B cell (primary cell): ENCODE measurements around the gene CACHD1. TPM values are rescaled to one million over a fixed set of nuclear protein-coding genes. Genes with fewer than 3 reads are reported as not detected.

ENCODE experiments used
- ATAC-seq: fragments of 200-7000 bp; cut with Tn5 transposase; one replicate; pipeline ENCODE4 v1.10.0; 2021; ENCODE audit warnings: low read depth, mild to moderate bottlenecking, moderate number of reproducible peaks, moderate library complexity
- CTCF ChIA-PET: fragments of 350-600 bp; sonication (Branson Sonifier 250); formaldehyde crosslinking; loops from one replicate; lab custom pipeline; 2021; ENCODE audit warnings: antibody characterized with exemption, inconsistent platforms; lab: Charles Lee
- POLR2A ChIA-PET: fragments of 350-600 bp; sonication (Branson Sonifier 250); formaldehyde crosslinking; loops from one replicate; lab custom pipeline; 2021; ENCODE audit warnings: antibody characterized with exemption; lab: Charles Lee
- DNase-seq: peaks from one replicate; pipeline ENCODE4 v3.0.0; 2013
- H2AFZ ChIP-seq: 2 replicates; pipeline ENCODE4 v1.6.1; 2012; ENCODE audit warnings: mild to moderate bottlenecking, low read depth, low read length; ENCODE audit not compliant: insufficient read depth, poor library complexity, severe bottlenecking
- H3K27ac ChIP-seq, 2 donors: 1 replicate in 1 of 2; 2 replicates in 1 of 2; pipeline ENCODE4 v1.5.1; 2012 to 2013; ENCODE audit warnings: low read length in 2 of 2, mild to moderate bottlenecking in 2 of 2, moderate library complexity in 1 of 2
- H3K27me3 ChIP-seq, 4 experiments: fragments of 200-600 bp in 1 of 4; sonication (generic) in 1 of 4; replicated peaks in 1 of 4; 1 replicate in 2 of 4; 2 replicates in 2 of 4; pipeline versions ENCODE4 v1.6.1 to v1.7.0; 2013 to 2016; ENCODE audit warnings: low read length in 3 of 4, mild to moderate bottlenecking in 2 of 4, mixed read lengths in 1 of 4, moderate library complexity in 1 of 4; ENCODE audit not compliant: insufficient read depth in 4 of 4, control insufficient read depth in 3 of 4; ENCODE audit errors: control extremely low read depth in 1 of 4
- H3K36me3 ChIP-seq, 2 experiments: replicated peaks in 1 of 2; 1 replicate in 1 of 2; 2 replicates in 1 of 2; pipeline versions ENCODE4 v1.6.1 to v1.7.1; 2013; ENCODE audit warnings: low read length in 1 of 2; ENCODE audit not compliant: insufficient read depth in 2 of 2, control insufficient read depth in 1 of 2; ENCODE audit errors: control extremely low read depth in 1 of 2, extremely low read depth in 1 of 2
- H3K4me1 ChIP-seq, 2 donors: fragments of 200-600 bp in 1 of 2; sonication (generic) in 1 of 2; 1 replicate in 1 of 2; 2 replicates in 1 of 2; pipeline versions ENCODE4 v1.5.1 to v1.6.1; 2013 to 2017; ENCODE audit warnings: low read length in 2 of 2; ENCODE audit not compliant: control insufficient read depth in 2 of 2, insufficient read depth in 2 of 2
- H3K4me2 ChIP-seq: replicated peaks from 2 replicates; pipeline ENCODE3; 2012; ENCODE audit warnings: mild to moderate bottlenecking, low read depth, low read length; ENCODE audit not compliant: poor library complexity, severe bottlenecking
- H3K4me3 ChIP-seq, 5 experiments: fragments of 200-600 bp in 1 of 5; sonication (generic) in 1 of 5; 1 replicate in 3 of 5; 2 replicates in 2 of 5; pipeline versions ENCODE4 v1.5.1 to v1.7.0; 2011 to 2016; ENCODE audit warnings: low read length in 4 of 5, mild to moderate bottlenecking in 4 of 5, low read depth in 2 of 5, control low read depth in 1 of 5, moderate library complexity in 1 of 5; ENCODE audit not compliant: insufficient read depth in 1 of 5; ENCODE audit errors: control extremely low read depth in 1 of 5, extremely low read depth in 1 of 5
- H3K79me2 ChIP-seq: fragments of 200-600 bp; sonication (generic); one replicate; pipeline ENCODE4 v1.6.0; 2016; ENCODE audit warnings: low read length; ENCODE audit not compliant: control insufficient read depth, insufficient read depth
- H3K9ac ChIP-seq: fragments of 200-600 bp; sonication (generic); 2 replicates; pipeline ENCODE4 v1.6.1; 2017; ENCODE audit warnings: mild to moderate bottlenecking, low read length, moderate library complexity
- H3K9me3 ChIP-seq, 3 donors: one replicate each; pipeline versions ENCODE4 v1.6.1 to v1.7.1; 2013; ENCODE audit warnings: low read length in 2 of 3; ENCODE audit not compliant: control insufficient read depth in 2 of 3, insufficient read depth in 1 of 3; ENCODE audit errors: control extremely low read depth in 1 of 3
- H4K20me1 ChIP-seq: 2 replicates; pipeline ENCODE4 v1.6.0; 2012; ENCODE audit warnings: mild to moderate bottlenecking, low read length; ENCODE audit not compliant: insufficient read depth, control insufficient read depth, poor library complexity, severe bottlenecking
- H3K27ac Mint-ChIP-seq: one replicate; pipeline ENCODE4 v1.8.0; 2021; ENCODE audit warnings: mixed read lengths
- H3K27me3 Mint-ChIP-seq: one replicate; pipeline ENCODE4 v1.8.0; 2021; ENCODE audit warnings: mixed read lengths
- H3K4me1 Mint-ChIP-seq: one replicate; pipeline ENCODE4 v1.8.0; 2021; ENCODE audit warnings: mixed read lengths
- H3K4me3 Mint-ChIP-seq: one replicate; pipeline ENCODE4 v1.8.0; 2021; ENCODE audit warnings: mixed read lengths
- H3K9me3 Mint-ChIP-seq: one replicate; pipeline ENCODE4 v1.8.0; 2022; ENCODE audit warnings: mixed read lengths; ENCODE audit not compliant: insufficient read depth
- EZH2 ChIP-seq: IDR thresholded peaks from 2 replicates; pipeline ENCODE4 v1.6.1; 2012; ENCODE audit warnings: borderline replicate concordance, low read depth, mild to moderate bottlenecking, moderate library complexity, low read length; ENCODE audit not compliant: insufficient read depth, poor library complexity, severe bottlenecking
- WGBS: methylation state at CpG from one replicate; pipeline ENCODE4 v1.1.5; 2013; ENCODE audit warnings: missing lambda C conversion rate; ENCODE audit not compliant: insufficient coverage; 5-methylcytosine and 5-hydroxymethylcytosine counted together
- intact Hi-C: fragments of 100-400 bp; cut with micrococcal nuclease; formaldehyde crosslinking; loops from one replicate; pipeline ENCODE4 v1.10.0; 2022
- polyA plus RNA-seq: library from polyadenylated mRNA; depleted of rRNA; stranded (reverse); fragments of >200 nt; gene quantifications from 2 replicates; pipeline ENCODE4 v1.2.3, GENCODE V29; 2012
- total RNA-seq, 2 donors: library from RNA; stranded (reverse); fragments of 120-200 nt in 1 of 2; gene quantifications; 1 replicate in 1 of 2; 2 replicates in 1 of 2; pipeline versions ENCODE4 v1.2.3 to v1.2.4, GENCODE V29; 2013 to 2022
- TF ChIP-seq, protein P1 (sequence below): fragments of 200-600 bp; IDR thresholded peaks from one replicate; pipeline ENCODE4 v1.8.0; 2022; ENCODE audit warnings: antibody characterized with exemption, mild to moderate bottlenecking

The CACHD1 gene
- total and polyA plus RNA-seq, 2 donors (not counting 1 experiment from before 2014, with no cell fraction given): not detected

DNA sequence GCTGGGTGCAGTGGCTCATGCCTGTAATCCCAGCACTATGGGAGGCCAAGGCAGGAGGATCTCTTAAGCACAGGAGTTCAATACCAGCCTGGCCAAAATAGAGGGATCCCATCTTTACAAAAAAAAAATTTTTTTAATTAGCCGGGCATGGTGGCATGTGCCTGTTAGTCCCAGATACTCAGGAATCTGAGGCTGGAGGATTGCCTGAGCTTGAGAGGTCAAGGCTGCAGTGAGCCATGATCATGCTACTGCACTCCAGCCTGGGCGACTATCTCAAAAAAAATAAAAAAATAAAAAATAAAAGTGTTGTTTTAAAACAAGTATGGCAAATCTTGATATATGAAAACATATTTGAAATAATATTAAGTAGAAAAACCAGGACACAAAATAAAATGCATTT lies 44.4 kb upstream of the CACHD1 start:
- ChIA-PET CTCF (no interaction called here), POLR2A (no interaction called here)
- DNase-seq (no peak), ATAC-seq (no peak)
- intact Hi-C loops: no loop called here
- Histone ChIP-seq H3K4me2 (no peak overlapping the region), H3K27me3 (no peaks in the 10 kb centered on the region), H4K20me1 (no peaks in the 10 kb centered on the region), H3K36me3 (no peaks in the 10 kb centered on the region), H3K4me1 (no peaks in the 10 kb centered on the region), H3K4me3 (no peak overlapping the region), H3K9ac (no peak overlapping the region), H3K79me2 (no peaks in the 10 kb centered on the region), H2AFZ (no peak overlapping the region), H3K27ac (no peak overlapping the region), H3K9me3 (no peaks in the 10 kb centered on the region)
- TF ChIP-seq, protein P1, sequence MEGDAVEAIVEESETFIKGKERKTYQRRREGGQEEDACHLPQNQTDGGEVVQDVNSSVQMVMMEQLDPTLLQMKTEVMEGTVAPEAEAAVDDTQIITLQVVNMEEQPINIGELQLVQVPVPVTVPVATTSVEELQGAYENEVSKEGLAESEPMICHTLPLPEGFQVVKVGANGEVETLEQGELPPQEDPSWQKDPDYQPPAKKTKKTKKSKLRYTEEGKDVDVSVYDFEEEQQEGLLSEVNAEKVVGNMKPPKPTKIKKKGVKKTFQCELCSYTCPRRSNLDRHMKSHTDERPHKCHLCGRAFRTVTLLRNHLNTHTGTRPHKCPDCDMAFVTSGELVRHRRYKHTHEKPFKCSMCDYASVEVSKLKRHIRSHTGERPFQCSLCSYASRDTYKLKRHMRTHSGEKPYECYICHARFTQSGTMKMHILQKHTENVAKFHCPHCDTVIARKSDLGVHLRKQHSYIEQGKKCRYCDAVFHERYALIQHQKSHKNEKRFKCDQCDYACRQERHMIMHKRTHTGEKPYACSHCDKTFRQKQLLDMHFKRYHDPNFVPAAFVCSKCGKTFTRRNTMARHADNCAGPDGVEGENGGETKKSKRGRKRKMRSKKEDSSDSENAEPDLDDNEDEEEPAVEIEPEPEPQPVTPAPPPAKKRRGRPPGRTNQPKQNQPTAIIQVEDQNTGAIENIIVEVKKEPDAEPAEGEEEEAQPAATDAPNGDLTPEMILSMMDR: no peak
- H3K4me1 Mint-ChIP-seq: no peaks in the 10 kb centered on the region
- H3K4me3 Mint-ChIP-seq: no peak overlapping the region
- peaks cover 4% of the 10 kb centered on the region for H3K27me3 Mint-ChIP-seq
- no peak overlapping the region for H3K27ac Mint-ChIP-seq
- no peaks in the 10 kb centered on the region for H3K9me3 Mint-ChIP-seq
- 100% methylated on average over 1 of the region's 2 CpGs for WGBS

DNA sequence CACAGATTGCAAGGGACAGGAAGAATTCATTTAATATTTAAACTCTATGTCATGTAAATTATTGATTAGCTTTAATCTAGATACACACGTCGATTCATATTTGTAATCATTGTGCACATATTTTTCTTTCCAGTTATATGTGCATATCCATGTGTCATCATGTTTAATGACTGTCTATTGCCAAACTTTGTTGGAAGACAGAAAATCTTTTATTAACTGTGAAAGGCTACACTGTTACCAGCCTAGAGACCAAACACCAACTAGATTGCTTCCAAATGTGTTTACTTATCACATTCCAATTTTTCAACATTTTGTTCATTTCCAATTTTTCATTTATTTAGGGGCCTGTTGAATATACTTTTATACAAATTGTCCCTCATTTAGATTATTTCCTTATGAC lies 43.2 kb upstream of the CACHD1 start:
- Mint-ChIP-seq H3K9me3 (no peaks in the 10 kb centered on the region), H3K4me1 (no peaks in the 10 kb centered on the region), H3K4me3 (no peak overlapping the region), H3K27me3 (peaks cover 7% of the 10 kb centered on the region), H3K27ac (no peak overlapping the region)
- H3K9me3 ChIP-seq: no peaks in the 10 kb centered on the region
- no peaks in the 10 kb centered on the region for H4K20me1 ChIP-seq
- H3K4me1 ChIP-seq: no peaks in the 10 kb centered on the region
- H3K27me3 ChIP-seq: no peaks in the 10 kb centered on the region
- POLR2A ChIA-PET: no interaction called here
- no peak for TF ChIP-seq EZH2
- TF ChIP-seq, protein P1: no peak
- WGBS: no CpG with 5 or more reads among the region's 2 CpGs
- no peak overlapping the region for H3K9ac ChIP-seq
- H3K79me2 ChIP-seq: no peaks in the 10 kb centered on the region
- no peak for DNase-seq
- no peak overlapping the region for H2AFZ ChIP-seq
- no peak overlapping the region for H3K4me2 ChIP-seq
- no peaks in the 10 kb centered on the region for H3K36me3 ChIP-seq
- CTCF ChIA-PET: no interaction called here
- H3K27ac ChIP-seq: no peak overlapping the region
- no peak for ATAC-seq
- intact Hi-C loops: no loop called here
- H3K4me3 ChIP-seq: no peak overlapping the region
